Astrocyte of the spinal cord (primary cell): ENCODE data around the gene EREG.
A peak's percentile ranks its signal among the peaks of the same experiment; 100 is the strongest.

ENCODE experiments used
- DNase-seq: peaks from one replicate; pipeline ENCODE4 v3.0.0; 2011; ENCODE audit warnings: low read depth, low spot score
- H3K4me3 ChIP-seq: 2 replicates; pipeline ENCODE4 v1.5.1; 2011; ENCODE audit warnings: low read depth, mild to moderate bottlenecking, low read length, moderate library complexity
- in situ Hi-C: cut with HindIII; loops from 2 replicates; pipeline ENCODE4 v1.10.0; 2017; ENCODE audit warnings: low sequenced_read_pairs
- TF ChIP-seq, protein P1 (sequence below): IDR thresholded peaks from 2 replicates; pipeline ENCODE4 v1.5.1; 2012; ENCODE audit warnings: low read depth, mild to moderate bottlenecking, low read length, inconsistent platforms

Gene EREG

DNA sequence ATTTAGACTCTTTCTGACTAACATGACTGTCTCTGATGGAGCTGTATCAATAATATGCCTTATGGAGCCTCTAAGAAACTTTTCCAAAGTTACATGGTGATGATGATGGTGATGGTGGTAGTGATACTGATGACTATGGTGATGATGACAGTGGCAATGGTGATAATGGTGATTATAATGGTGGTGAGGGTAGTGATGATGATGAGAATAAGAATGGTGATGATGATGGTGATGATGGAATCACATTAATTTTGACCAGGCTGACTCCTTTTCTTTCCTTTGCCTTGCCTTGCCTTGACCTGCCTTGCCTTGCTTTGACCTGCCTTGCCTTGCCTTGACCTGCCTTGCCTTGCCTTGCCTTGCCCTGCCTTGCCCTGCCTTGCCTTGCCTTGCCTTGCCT is 48.3 kb downstream of the EREG start:
- no peak overlapping the region for H3K4me3 ChIP-seq
- in situ Hi-C loops = no loop called here
- TF ChIP-seq, protein P1, sequence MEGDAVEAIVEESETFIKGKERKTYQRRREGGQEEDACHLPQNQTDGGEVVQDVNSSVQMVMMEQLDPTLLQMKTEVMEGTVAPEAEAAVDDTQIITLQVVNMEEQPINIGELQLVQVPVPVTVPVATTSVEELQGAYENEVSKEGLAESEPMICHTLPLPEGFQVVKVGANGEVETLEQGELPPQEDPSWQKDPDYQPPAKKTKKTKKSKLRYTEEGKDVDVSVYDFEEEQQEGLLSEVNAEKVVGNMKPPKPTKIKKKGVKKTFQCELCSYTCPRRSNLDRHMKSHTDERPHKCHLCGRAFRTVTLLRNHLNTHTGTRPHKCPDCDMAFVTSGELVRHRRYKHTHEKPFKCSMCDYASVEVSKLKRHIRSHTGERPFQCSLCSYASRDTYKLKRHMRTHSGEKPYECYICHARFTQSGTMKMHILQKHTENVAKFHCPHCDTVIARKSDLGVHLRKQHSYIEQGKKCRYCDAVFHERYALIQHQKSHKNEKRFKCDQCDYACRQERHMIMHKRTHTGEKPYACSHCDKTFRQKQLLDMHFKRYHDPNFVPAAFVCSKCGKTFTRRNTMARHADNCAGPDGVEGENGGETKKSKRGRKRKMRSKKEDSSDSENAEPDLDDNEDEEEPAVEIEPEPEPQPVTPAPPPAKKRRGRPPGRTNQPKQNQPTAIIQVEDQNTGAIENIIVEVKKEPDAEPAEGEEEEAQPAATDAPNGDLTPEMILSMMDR = no peak
- DNase-seq = no peak

DNA sequence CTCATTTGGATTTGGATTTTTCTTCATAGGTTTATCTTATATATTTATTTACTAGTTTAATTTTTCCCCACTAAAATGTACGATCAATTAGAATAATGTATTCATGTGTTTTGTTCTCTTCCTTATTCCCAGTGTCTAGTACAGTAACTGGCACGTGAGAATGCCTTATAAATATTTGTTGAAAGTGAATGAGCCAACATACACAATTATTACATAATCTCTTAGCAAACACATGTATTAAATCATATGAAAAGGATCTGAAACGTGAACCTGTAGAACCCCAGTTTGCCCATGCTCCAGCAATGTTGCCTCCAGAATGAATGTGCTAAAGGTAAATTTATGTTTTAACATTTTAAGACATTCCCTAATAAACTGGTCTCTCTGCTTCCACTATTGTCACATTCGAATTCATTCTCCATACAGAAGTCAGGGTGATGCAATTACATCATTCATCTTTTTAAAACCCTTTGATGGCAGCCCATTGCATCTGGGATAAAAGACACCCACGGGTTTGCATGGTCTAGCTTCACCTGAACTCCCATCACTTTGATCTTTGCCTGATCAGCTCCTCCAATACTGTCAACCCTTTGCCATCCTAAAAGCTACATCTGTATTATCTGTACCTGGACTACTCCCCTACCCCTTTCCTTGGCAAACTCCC is 49.3 kb downstream of the EREG start:
- TF ChIP-seq, protein P1 = no peak
- H3K4me3 ChIP-seq = no peak overlapping the region
- in situ Hi-C loops = no loop called here
- DNase-seq = no peak

DNA sequence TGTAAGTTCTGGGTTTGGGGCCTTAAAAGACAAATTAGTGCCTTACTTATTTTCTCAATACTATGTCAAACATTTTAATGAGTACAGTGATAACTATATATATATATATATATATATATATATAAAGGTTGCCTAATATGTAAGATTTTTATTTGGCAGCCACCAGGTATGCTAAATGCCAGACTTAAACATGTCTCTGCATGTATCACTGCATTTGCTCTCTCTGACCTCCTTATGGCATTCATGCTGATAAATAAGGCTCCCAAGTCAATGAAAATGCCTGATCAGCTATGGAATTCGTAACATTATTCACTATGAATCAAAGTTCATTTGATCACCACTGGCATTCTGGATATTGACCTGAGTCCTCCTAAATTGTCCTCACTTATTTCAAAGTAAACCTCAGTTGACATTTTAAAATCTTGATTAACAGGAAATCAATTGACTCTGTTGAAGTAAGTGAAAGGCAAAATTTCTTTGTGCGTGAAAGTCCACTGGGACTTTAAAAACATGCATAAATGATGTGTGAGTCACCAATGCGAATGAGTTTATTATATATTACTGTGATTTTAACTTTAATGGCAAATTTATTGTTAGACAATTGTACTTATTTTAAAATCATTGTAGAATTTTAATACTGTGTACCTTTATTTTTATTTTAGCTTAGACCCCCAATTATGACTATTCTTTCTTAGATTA is 50.8 kb downstream of the EREG start:
- DNase-seq = no peak
- TF ChIP-seq, protein P1 = no peak
- in situ Hi-C loops = no loop called here
- H3K4me3 ChIP-seq = no peak overlapping the region

DNA sequence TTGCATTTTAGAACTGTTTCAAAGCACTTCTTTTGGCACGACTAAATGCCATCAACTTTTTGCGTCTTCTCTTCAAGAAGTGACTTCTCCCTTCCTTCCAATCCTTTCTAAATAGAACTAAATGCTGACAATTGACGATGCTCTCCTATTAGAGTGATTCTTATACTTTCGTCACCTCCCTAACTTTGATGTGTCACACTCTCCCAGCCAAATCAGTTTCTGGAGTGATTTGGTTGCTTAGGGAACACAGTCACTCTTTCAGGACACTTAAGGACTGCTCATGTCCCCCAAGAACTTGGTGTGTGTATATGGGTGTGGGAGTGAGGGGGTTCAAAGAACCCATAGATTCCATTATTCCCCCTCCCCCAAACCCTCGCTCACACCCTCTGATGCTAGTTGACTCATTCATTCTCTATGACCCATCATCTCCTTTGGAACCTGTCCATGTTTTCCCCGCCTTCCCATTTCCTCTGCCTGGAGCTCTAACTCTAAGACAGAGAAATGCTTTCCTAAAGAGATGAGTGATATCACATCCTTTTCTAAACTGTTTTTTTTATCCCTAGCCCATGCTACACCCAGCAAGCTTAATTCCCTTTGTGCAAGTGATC is 53.2 kb downstream of the EREG start:
- no peak overlapping the region for H3K4me3 ChIP-seq
- peak; percentile 88 for DNase-seq
- TF ChIP-seq, protein P1 = no peak
- in situ Hi-C loops = no loop called here

DNA sequence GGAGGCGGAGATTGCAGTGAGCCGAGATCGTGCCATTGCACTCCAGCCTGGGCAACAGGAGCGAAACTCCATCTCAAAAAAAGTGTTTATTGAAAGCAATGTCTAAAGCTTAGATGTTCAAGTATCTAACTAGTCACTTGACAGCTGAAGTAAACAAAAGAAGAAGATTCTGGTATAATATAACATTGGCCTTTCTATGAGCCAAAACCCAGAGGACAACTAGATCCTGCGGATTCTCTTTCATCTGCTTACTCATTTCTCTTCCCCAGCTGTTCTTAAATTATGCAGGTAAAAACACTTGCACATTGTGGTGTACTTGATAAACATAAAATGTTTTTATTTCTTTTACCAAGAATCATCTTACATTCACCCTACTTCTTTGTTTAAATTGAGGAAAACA is 55.9 kb downstream of the EREG start:
- TF ChIP-seq, protein P1 = no peak
- in situ Hi-C loops = no loop called here
- DNase-seq = no peak
- H3K4me3 ChIP-seq = no peak overlapping the region

DNA sequence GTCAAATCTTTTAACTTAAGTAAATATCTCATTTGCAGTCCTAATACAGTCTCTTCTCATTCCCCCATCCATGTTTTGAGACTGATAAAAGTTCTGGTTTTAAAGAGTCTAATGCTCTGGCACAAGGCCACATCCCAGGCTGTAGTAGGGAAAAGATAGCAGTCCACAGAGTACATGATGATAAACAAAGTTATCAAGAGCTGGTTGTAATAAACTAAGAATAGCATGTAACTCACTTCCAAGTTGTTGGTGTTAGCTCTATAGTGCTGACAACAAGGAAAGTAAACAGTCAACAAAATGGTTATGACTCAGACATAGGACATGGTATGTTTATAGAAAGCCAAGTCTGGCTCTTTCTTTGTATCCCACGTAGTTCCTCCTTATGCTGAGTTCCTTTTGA is 58.2 kb downstream of the EREG start:
- peak; percentile 59 for DNase-seq
- in situ Hi-C loops = no loop called here
- H3K4me3 ChIP-seq = no peak overlapping the region
- TF ChIP-seq, protein P1 = no peak
